Body of pancreas (tissue), 4 donors: ENCODE results near the gene DHX30.

Experiments
- POLR2A ChIP-seq, 3 donors: fragments of 450-650 bp; IDR thresholded peaks; one replicate each; pipeline ENCODE4 v1.6.1; 2016; ENCODE audit warnings: antibody characterized with exemption in 3 of 3, mild to moderate bottlenecking in 2 of 3
- TF ChIP-seq, protein P1 (sequence below), 7 experiments: fragments of 450-650 bp in 4 of 7; fragments of 200-600 bp in 3 of 7; sonication (generic) in 3 of 7; IDR thresholded peaks; one replicate each; pipeline ENCODE4 v1.5.1; 2016 to 2019; ENCODE audit warnings: antibody characterized with exemption in 7 of 7

GRCh38 chr3:47852604-47853602, 50.0 kb downstream of the DHX30 start:
- TF ChIP-seq POLR2A (IDR thresholded peaks at IDR 0.05) = no peak
- TF ChIP-seq, protein P1, sequence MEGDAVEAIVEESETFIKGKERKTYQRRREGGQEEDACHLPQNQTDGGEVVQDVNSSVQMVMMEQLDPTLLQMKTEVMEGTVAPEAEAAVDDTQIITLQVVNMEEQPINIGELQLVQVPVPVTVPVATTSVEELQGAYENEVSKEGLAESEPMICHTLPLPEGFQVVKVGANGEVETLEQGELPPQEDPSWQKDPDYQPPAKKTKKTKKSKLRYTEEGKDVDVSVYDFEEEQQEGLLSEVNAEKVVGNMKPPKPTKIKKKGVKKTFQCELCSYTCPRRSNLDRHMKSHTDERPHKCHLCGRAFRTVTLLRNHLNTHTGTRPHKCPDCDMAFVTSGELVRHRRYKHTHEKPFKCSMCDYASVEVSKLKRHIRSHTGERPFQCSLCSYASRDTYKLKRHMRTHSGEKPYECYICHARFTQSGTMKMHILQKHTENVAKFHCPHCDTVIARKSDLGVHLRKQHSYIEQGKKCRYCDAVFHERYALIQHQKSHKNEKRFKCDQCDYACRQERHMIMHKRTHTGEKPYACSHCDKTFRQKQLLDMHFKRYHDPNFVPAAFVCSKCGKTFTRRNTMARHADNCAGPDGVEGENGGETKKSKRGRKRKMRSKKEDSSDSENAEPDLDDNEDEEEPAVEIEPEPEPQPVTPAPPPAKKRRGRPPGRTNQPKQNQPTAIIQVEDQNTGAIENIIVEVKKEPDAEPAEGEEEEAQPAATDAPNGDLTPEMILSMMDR (IDR thresholded peaks at IDR 0.05) = no peak
